Choroid plexus epithelial cell (primary cell): Measurements from ENCODE around the gene GMPPB.

Experiments
- DNase-seq: peaks from one replicate; pipeline ENCODE4 v3.0.0-alpha.2; 2010; ENCODE audit warnings: low read depth
- H3K4me3 ChIP-seq: 2 replicates; pipeline ENCODE4 v1.5.1; 2011; ENCODE audit warnings: low read depth, mild to moderate bottlenecking, control low read depth, low read length, moderate library complexity
- CTCF ChIP-seq: conservative IDR thresholded peaks from 2 replicates; pipeline ENCODE4 v1.5.1; 2011; ENCODE audit warnings: low read depth, mild to moderate bottlenecking, control low read depth, inconsistent platforms, low read length, moderate library complexity

GMPPB gene

DNA sequence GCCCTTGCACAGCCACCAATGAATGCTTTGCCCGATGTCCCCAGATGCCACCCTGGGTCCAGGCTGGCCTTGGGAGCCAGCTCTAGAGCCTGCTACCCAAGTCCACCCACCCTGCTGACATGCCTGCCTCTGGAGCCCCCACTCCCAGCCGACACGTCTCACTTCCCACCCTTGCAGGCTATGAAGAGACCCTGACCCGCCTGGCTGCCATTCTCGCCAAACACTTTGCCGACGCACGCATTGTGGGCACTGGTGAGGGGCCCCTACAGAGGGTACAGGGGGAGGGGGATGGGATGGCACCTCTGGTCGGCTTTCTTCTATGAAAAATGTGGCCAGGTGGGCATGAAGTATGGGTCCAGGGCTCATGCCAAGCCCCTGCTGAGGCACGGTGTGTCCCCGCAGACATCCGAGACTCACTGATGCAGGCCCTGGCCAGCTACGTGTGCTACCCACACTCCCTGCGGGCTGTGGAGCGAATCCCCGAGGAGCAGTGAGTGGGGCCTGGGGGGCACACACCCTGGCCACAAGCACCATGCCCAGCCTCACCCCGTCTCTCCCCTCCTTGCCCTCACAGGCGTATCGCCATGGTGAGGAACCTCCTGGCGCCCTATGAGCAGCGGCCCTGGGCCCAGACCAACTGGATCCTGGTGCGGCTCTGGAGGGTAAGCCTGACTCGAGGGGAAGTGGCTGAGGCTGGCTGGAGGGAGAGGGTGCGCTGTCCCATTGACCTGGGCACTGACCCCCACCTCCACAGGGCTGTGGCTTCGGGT is 10.2 kb downstream of the GMPPB start:
- H3K4me3 ChIP-seq, result no peak overlapping the region
- DNase-seq, result no peak
- no peak for TF ChIP-seq CTCF

- DNase-seq, result no peak
- no peak for TF ChIP-seq CTCF
- no peak overlapping the region for H3K4me3 ChIP-seq
These were observed 11.0 kb downstream of the GMPPB start for GRCh38 chr3:49712631-49713317.

DNA sequence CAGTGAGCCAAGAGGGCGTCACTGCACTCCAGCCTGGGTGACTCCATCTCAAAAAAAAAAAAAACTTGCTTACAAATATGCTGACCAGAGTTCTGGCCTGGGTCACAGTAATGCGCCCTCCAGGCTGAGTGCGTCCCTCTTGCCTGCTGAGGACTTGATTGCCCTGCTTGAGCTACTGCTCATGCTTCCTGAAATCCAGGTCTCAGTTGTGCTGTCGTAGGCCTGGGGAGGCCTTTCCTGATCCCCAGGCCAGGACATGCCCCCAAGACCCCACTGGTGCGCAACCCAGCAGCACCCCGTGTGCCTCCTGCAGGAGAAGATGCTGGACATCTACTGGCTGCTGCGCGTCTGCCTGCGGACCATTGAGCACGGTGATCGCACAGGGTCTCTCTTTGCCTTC is 11.6 kb downstream of the GMPPB start:
- no peak for DNase-seq
- no peak overlapping the region for H3K4me3 ChIP-seq
- TF ChIP-seq CTCF, result no peak

DNA sequence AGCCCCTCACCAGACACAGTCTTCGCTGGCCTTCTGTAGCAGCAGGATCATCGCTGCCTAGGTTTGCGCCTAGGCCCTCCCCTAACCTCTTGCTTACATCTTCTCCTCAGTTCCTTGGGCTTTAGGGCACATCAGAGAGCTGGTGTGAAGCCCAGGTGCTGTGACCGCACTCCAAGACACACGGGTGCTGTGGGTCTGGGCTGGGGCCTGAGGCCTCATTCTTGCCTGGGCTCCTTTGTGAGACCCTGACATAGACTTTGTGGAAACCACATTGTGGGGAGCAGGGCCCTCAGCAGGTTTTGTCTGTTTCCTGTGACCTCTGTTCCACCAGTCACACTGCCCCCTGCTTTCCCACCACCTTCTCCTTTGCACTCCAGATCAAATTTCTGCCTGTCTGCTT is 12.3 kb downstream of the GMPPB start:
- no peak for DNase-seq
- H3K4me3 ChIP-seq, result no peak overlapping the region
- no peak for TF ChIP-seq CTCF

DNA sequence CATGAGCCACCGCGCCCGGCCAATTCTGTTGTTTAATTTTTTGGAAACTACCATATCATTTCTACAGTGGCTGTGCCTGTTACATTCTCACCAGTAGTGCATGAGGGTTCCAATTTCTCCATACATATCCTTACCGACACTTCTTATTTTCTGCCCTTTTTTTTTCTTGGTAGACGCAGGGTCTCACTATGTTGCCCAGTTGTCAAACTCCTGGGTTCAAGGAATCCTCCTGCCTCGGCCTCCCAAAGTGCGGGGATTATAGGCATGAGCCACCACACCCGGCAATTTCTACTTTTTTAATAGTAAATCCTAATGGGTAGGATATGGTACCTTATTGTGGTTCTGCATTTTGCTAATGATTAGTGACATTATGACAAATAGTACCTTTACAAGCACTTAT is 13.9 kb downstream of the GMPPB start:
- H3K4me3 ChIP-seq, result no peak overlapping the region
- TF ChIP-seq CTCF, result no peak
- DNase-seq, result no peak

- no peak for TF ChIP-seq CTCF
- H3K4me3 ChIP-seq, result no peak overlapping the region
- DNase-seq, result no peak
These were observed 16.7 kb downstream of the GMPPB start for GRCh38 chr3:49707113-49707480.

- DNase-seq, result no peak
- no peak for TF ChIP-seq CTCF
- H3K4me3 ChIP-seq, result no peak overlapping the region
These were observed 17.2 kb downstream of the GMPPB start for GRCh38 chr3:49706456-49707112.
